WTC11 (cell line): Measurements from ENCODE around the gene PDE8B. TPM values are rescaled to one million over a fixed set of nuclear protein-coding genes. Genes with fewer than 3 reads are reported as not detected.

Experiments used
- ATAC-seq: fragments of 200-7000 bp; cut with Tn5 transposase; 2 replicates; pipeline ENCODE4 v1.10.0; 2021; ENCODE audit warnings: mild to moderate bottlenecking, moderate library complexity
- CTCF ChIA-PET: fragments of 300-600 bp; sonication (Branson Sonifier 250); formaldehyde crosslinking; loops from one replicate; lab custom pipeline; 2021; ENCODE audit warnings: antibody characterized with exemption; lab: Charles Lee
- POLR2A ChIA-PET: fragments of 350-600 bp; sonication (Branson Sonifier 250); formaldehyde crosslinking; loops from one replicate; lab custom pipeline; 2021; ENCODE audit warnings: antibody characterized with exemption; lab: Charles Lee
- DNase-seq: peaks from one replicate; pipeline ENCODE4 v3.0.0; 2021; ENCODE audit warnings: low spot score
- H3K27ac Mint-ChIP-seq: 2 replicates; pipeline ENCODE4 v1.8.0; 2021; ENCODE audit warnings: mixed read lengths
- H3K27me3 Mint-ChIP-seq: 2 replicates; pipeline ENCODE4 v1.8.0; 2021; ENCODE audit warnings: low read depth, mild to moderate bottlenecking, moderate library complexity, mixed read lengths
- H3K36me3 Mint-ChIP-seq: 2 replicates; pipeline ENCODE4 v1.8.0; 2021; ENCODE audit warnings: mixed read lengths
- H3K4me1 Mint-ChIP-seq: 2 replicates; pipeline ENCODE4 v1.8.0; 2022; ENCODE audit warnings: mixed read lengths
- H3K4me3 Mint-ChIP-seq: 2 replicates; pipeline ENCODE4 v1.8.0; 2021; ENCODE audit warnings: mild to moderate bottlenecking, moderate library complexity, mixed read lengths
- H3K9me3 Mint-ChIP-seq: 2 replicates; pipeline ENCODE4 v1.8.0; 2021; ENCODE audit warnings: mixed read lengths
- AR ChIP-seq: fragments of 250-450 bp; sonication (Bioruptor Pico); IDR thresholded peaks from 2 replicates; pipeline ENCODE4 v1.9.0; 2021; ENCODE audit warnings: mild to moderate bottlenecking
- E2F4 ChIP-seq: sonication (generic); formaldehyde crosslinking; IDR thresholded peaks from 2 replicates; pipeline ENCODE4 v1.8.1; 2022; ENCODE audit warnings: low read depth, mild to moderate bottlenecking, moderate library complexity, missing genetic modification reagents, borderline replicate concordance
- E2F5 ChIP-seq: sonication (generic); formaldehyde crosslinking; IDR thresholded peaks from 2 replicates; pipeline ENCODE4 v1.8.1; 2022; ENCODE audit warnings: mild to moderate bottlenecking, moderate library complexity, missing genetic modification reagents
- GRHL2 ChIP-seq: fragments of 250-450 bp; sonication (Bioruptor Pico); IDR thresholded peaks from 2 replicates; pipeline ENCODE4 v1.8.0; 2022; ENCODE audit warnings: mild to moderate bottlenecking, moderate library complexity; ENCODE audit not compliant: insufficient replicate concordance, severe bottlenecking
- HMGXB4 ChIP-seq: sonication (generic); formaldehyde crosslinking; IDR thresholded peaks from 2 replicates; pipeline ENCODE4 v1.8.1; 2023; ENCODE audit warnings: mild to moderate bottlenecking, moderate library complexity, missing genetic modification reagents
- IRF1 ChIP-seq: sonication (generic); formaldehyde crosslinking; IDR thresholded peaks from 2 replicates; pipeline ENCODE4 v1.8.0; 2023; ENCODE audit warnings: missing genetic modification reagents
- MAX ChIP-seq: sonication (generic); formaldehyde crosslinking; IDR thresholded peaks from 2 replicates; pipeline ENCODE4 v1.8.0; 2022; ENCODE audit warnings: mild to moderate bottlenecking, missing genetic modification reagents
- MLX ChIP-seq: sonication (generic); formaldehyde crosslinking; IDR thresholded peaks from 2 replicates; pipeline ENCODE4 v1.8.1; 2023; ENCODE audit warnings: mild to moderate bottlenecking, missing genetic modification reagents, moderate library complexity
- NFE2L1 ChIP-seq: sonication (generic); formaldehyde crosslinking; IDR thresholded peaks from 2 replicates; pipeline ENCODE4 v1.8.1; 2023; ENCODE audit warnings: missing genetic modification reagents
- OVOL2 ChIP-seq: fragments of 250-450 bp; sonication (Bioruptor Pico); IDR thresholded peaks from 2 replicates; pipeline ENCODE4 v1.9.0; 2021; ENCODE audit warnings: mild to moderate bottlenecking, borderline replicate concordance
- PREB ChIP-seq: sonication (generic); formaldehyde crosslinking; IDR thresholded peaks from 2 replicates; pipeline ENCODE4 v1.8.1; 2022; ENCODE audit warnings: mild to moderate bottlenecking, missing genetic modification reagents, moderate library complexity, borderline replicate concordance
- RELA ChIP-seq: sonication (generic); formaldehyde crosslinking; IDR thresholded peaks from 2 replicates; pipeline ENCODE4 v1.8.1; 2022; ENCODE audit warnings: missing genetic modification reagents, mild to moderate bottlenecking, borderline replicate concordance
- SMAD3 ChIP-seq: sonication (generic); formaldehyde crosslinking; IDR thresholded peaks from 2 replicates; pipeline ENCODE4 v1.8.0; 2022; ENCODE audit warnings: missing genetic modification reagents, mild to moderate bottlenecking, borderline replicate concordance
- SMAD4 ChIP-seq: sonication (generic); formaldehyde crosslinking; IDR thresholded peaks from 2 replicates; pipeline ENCODE4 v1.8.0; 2022; ENCODE audit warnings: mild to moderate bottlenecking, missing genetic modification reagents
- SOX15 ChIP-seq: fragments of 250-450 bp; sonication (Bioruptor Pico); IDR thresholded peaks from 2 replicates; pipeline ENCODE4 v1.9.0; 2021; ENCODE audit warnings: mild to moderate bottlenecking
- TCF7 ChIP-seq: sonication (generic); formaldehyde crosslinking; IDR thresholded peaks from 2 replicates; pipeline ENCODE4 v1.8.0; 2022; ENCODE audit warnings: mild to moderate bottlenecking, low read depth, missing genetic modification reagents, moderate library complexity
- TEAD1 ChIP-seq: sonication (generic); formaldehyde crosslinking; IDR thresholded peaks from 2 replicates; pipeline ENCODE4 v1.8.0; 2022; ENCODE audit warnings: mild to moderate bottlenecking, missing genetic modification reagents
- ZNF219 ChIP-seq: sonication (generic); formaldehyde crosslinking; IDR thresholded peaks from 2 replicates; pipeline ENCODE4 v1.8.0; 2023; ENCODE audit warnings: missing genetic modification reagents, mild to moderate bottlenecking, borderline replicate concordance
- ZNF263 ChIP-seq: sonication (generic); formaldehyde crosslinking; IDR thresholded peaks from 2 replicates; pipeline ENCODE4 v1.8.1; 2022; ENCODE audit warnings: low read depth, mild to moderate bottlenecking, moderate library complexity, missing genetic modification reagents
- ZNF281 ChIP-seq: sonication (generic); formaldehyde crosslinking; IDR thresholded peaks from 2 replicates; pipeline ENCODE4 v1.8.0; 2023; ENCODE audit warnings: mild to moderate bottlenecking, missing genetic modification reagents
- ZNF317 ChIP-seq: sonication (generic); formaldehyde crosslinking; IDR thresholded peaks from 2 replicates; pipeline ENCODE4 v1.8.1; 2023; ENCODE audit warnings: low read depth, mild to moderate bottlenecking, moderate library complexity, missing genetic modification reagents, borderline replicate concordance
- ZNF396 ChIP-seq: fragments of 250-450 bp; sonication (Bioruptor Pico); IDR thresholded peaks from 2 replicates; pipeline ENCODE4 v1.8.0; 2021; ENCODE audit warnings: mild to moderate bottlenecking, moderate library complexity, borderline replicate concordance
- ZNF416 ChIP-seq: fragments of 250-450 bp; sonication (Bioruptor Pico); IDR thresholded peaks from 2 replicates; pipeline ENCODE4 v1.9.0; 2021; ENCODE audit warnings: mild to moderate bottlenecking, inconsistent platforms
- total RNA-seq: library from RNA; stranded (reverse); gene quantifications from 3 replicates; pipeline ENCODE4 v1.2.3, GENCODE V29; 2021

PDE8B gene
- total RNA-seq, 1 experiment from 2014 or later, result 0.31 TPM

GRCh38 chr5:77428526-77428925 lies 218.0 kb downstream of the PDE8B start (continued):
- no peak for TF ChIP-seq ZNF416
- TF ChIP-seq IRF1 (CRISPR knock-in tag), result no peak
- TF ChIP-seq MLX, result no peak

- no peaks in the 10 kb centered on the region for H3K27me3 Mint-ChIP-seq
- H3K4me1 Mint-ChIP-seq, result no peaks in the 10 kb centered on the region
- TF ChIP-seq MAX (CRISPR knock-in tag), result no peak
- no peak for TF ChIP-seq TEAD1 (CRISPR knock-in tag)
- TF ChIP-seq SOX15 (CRISPR knock-in tag), result no peak
- no peak for TF ChIP-seq TCF7 (CRISPR knock-in tag)
- no peak for TF ChIP-seq ZNF263 (CRISPR knock-in tag)
- no peak for TF ChIP-seq PREB (CRISPR knock-in tag)
- TF ChIP-seq GRHL2, result no peak
- TF ChIP-seq NFE2L1 (CRISPR knock-in tag), result no peak
- TF ChIP-seq E2F5 (CRISPR knock-in tag), result no peak
- TF ChIP-seq E2F4 (CRISPR knock-in tag), result no peak
- TF ChIP-seq ZNF281 (CRISPR knock-in tag), result no peak
- TF ChIP-seq ZNF396, result no peak
- no peak for TF ChIP-seq OVOL2 (CRISPR knock-in tag)
- no peak for TF ChIP-seq SMAD4 (CRISPR knock-in tag)
- TF ChIP-seq ZNF317 (CRISPR knock-in tag), result no peak
- no peak for TF ChIP-seq AR
- no peak for TF ChIP-seq SMAD3
- TF ChIP-seq HMGXB4 (CRISPR knock-in tag), result no peak
- no peak for TF ChIP-seq RELA (CRISPR knock-in tag)
- no peak for TF ChIP-seq ZNF219 (CRISPR knock-in tag)
- H3K4me3 Mint-ChIP-seq, result no peak overlapping the region
- no peak overlapping the region for H3K27ac Mint-ChIP-seq
- POLR2A ChIA-PET, result no interaction called here
- CTCF ChIA-PET, result no interaction called here
- H3K36me3 Mint-ChIP-seq, result peaks cover 7% of the 10 kb centered on the region
- no peak for DNase-seq
- no peak for ATAC-seq
- H3K9me3 Mint-ChIP-seq, result no peaks in the 10 kb centered on the region
These were observed 220.2 kb downstream of the PDE8B start for GRCh38 chr5:77430726-77431125.
